ENCODE measurements around the gene TNNT2.

DNA sequence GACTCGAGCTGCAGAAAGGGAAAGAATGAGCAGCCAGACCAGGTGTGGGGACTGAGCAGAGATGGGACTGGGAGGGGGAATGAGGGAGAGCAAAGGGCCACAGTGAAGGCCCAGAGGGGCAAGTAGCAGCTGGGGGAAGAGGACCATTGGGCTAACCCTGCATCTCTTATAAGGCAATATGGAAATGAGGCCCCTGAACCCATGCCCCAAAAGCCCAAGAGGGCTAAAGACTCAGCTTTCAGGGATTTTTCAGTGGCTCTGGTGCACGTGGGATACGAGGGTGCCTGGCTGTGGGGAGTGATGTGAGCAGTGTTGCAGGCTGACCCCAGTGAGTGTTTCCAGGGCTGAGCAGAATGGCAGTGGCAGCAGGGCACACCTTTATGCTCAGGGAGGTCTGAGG lies 44.5 kb upstream of the TNNT2 start:
- TF ChIP-seq, protein P1, sequence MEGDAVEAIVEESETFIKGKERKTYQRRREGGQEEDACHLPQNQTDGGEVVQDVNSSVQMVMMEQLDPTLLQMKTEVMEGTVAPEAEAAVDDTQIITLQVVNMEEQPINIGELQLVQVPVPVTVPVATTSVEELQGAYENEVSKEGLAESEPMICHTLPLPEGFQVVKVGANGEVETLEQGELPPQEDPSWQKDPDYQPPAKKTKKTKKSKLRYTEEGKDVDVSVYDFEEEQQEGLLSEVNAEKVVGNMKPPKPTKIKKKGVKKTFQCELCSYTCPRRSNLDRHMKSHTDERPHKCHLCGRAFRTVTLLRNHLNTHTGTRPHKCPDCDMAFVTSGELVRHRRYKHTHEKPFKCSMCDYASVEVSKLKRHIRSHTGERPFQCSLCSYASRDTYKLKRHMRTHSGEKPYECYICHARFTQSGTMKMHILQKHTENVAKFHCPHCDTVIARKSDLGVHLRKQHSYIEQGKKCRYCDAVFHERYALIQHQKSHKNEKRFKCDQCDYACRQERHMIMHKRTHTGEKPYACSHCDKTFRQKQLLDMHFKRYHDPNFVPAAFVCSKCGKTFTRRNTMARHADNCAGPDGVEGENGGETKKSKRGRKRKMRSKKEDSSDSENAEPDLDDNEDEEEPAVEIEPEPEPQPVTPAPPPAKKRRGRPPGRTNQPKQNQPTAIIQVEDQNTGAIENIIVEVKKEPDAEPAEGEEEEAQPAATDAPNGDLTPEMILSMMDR (IDR thresholded peaks at IDR 0.05), result no peak
- TF ChIP-seq EZH2 (IDR thresholded peaks at IDR 0.05; ENCODE audit: borderline replicate concordance, insufficient read depth, low read depth, low read length, poor library complexity, severe bottlenecking), result no peak

All from B cell (primary cell).